KMS-11 (cell line): ENCODE measurements around the gene CISD1.
"Not testable (repeated sequence)": the region's sequence is repeated elsewhere in the genome, so short reads cannot be mapped to it uniquely, and the experiment has no call there.

ENCODE experiments used
- H2AFZ ChIP-seq: fragments of 200-600 bp; sonication (generic); 2 replicates; pipeline ENCODE4 v1.6.1; 2016; ENCODE audit warnings: antibody characterized with exemption, mixed run types, low read depth
- H3K27ac ChIP-seq: fragments of 200-600 bp; sonication (generic); 2 replicates; pipeline ENCODE4 v1.6.1; 2016; ENCODE audit warnings: mild to moderate bottlenecking, mixed run types
- H3K27me3 ChIP-seq: fragments of 200-600 bp; sonication (generic); 2 replicates; pipeline ENCODE4 v1.6.1; 2017; ENCODE audit warnings: mild to moderate bottlenecking, low read depth, mixed run types, moderate library complexity; ENCODE audit not compliant: insufficient read depth
- H3K36me3 ChIP-seq: fragments of 200-600 bp; sonication (generic); 2 replicates; pipeline ENCODE4 v1.6.1; 2017; ENCODE audit warnings: mild to moderate bottlenecking, mixed run types; ENCODE audit not compliant: insufficient read depth
- H3K4me1 ChIP-seq: fragments of 200-600 bp; sonication (generic); 2 replicates; pipeline ENCODE4 v1.6.1; 2016; ENCODE audit warnings: mild to moderate bottlenecking, low read depth, mixed run types; ENCODE audit not compliant: poor library complexity, severe bottlenecking
- H3K4me2 ChIP-seq: fragments of 200-600 bp; sonication (generic); 2 replicates; pipeline ENCODE4 v1.7.0; 2016; ENCODE audit warnings: mild to moderate bottlenecking, mixed run types
- H3K4me3 ChIP-seq: fragments of 200-600 bp; sonication (generic); IDR thresholded peaks from 2 replicates; pipeline ENCODE4 v1.6.1; 2017; ENCODE audit warnings: low read depth, low read length, mixed read lengths; ENCODE audit not compliant: insufficient read depth
- H3K79me2 ChIP-seq: fragments of 200-600 bp; sonication (generic); 2 replicates; pipeline ENCODE4 v1.6.1; 2016; ENCODE audit warnings: low read depth, mixed run types; ENCODE audit not compliant: insufficient read depth
- H3K9ac ChIP-seq: fragments of 200-600 bp; sonication (generic); 2 replicates; pipeline ENCODE4 v1.6.1; 2016; ENCODE audit warnings: mild to moderate bottlenecking, mixed run types
- H4K20me1 ChIP-seq: fragments of 200-600 bp; sonication (generic); 2 replicates; pipeline ENCODE4 v1.6.1; 2016; ENCODE audit warnings: mild to moderate bottlenecking, mixed run types; ENCODE audit not compliant: insufficient read depth
- TF ChIP-seq, protein P1 (sequence below): fragments of 200-600 bp; sonication (generic); conservative IDR thresholded peaks from 2 replicates; pipeline ENCODE4 v1.6.1; 2017; ENCODE audit warnings: low read depth, mild to moderate bottlenecking, antibody characterized with exemption, low read length, moderate library complexity, mixed read lengths

CISD1 gene

DNA sequence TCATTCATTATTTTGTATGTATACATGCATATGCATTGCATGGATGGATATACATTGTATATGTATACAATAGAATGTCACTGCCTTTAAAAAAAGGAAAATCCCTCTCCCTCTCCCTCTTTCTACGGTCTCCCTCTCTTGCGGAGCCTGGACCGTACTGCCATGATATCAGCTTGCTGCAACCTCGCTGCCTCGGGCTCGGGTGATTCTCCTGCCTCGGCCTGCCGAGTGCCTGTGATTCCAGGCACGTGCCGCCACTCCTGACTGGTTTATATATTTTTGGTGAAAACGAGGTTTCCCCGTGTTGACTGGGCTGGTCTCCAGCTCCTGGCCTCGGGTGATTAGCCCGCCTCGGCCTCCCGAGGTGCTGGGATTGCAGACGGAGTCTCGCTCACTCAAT lies 25.7 kb upstream of the CISD1 start:
- Histone ChIP-seq H3K4me1 (peaks cover 6% of the 10 kb centered on the region), H2AFZ (no peak overlapping the region), H3K4me2 (no peak overlapping the region), H3K27me3 (no peaks in the 10 kb centered on the region), H3K36me3 (no peaks in the 10 kb centered on the region), H4K20me1 (no peaks in the 10 kb centered on the region), H3K79me2 (no peaks in the 10 kb centered on the region; the same call in 1 of the 2 replicates), H3K27ac (no peak overlapping the region), H3K9ac (no peak overlapping the region), H3K4me3 (no peak overlapping the region)
- TF ChIP-seq, protein P1, sequence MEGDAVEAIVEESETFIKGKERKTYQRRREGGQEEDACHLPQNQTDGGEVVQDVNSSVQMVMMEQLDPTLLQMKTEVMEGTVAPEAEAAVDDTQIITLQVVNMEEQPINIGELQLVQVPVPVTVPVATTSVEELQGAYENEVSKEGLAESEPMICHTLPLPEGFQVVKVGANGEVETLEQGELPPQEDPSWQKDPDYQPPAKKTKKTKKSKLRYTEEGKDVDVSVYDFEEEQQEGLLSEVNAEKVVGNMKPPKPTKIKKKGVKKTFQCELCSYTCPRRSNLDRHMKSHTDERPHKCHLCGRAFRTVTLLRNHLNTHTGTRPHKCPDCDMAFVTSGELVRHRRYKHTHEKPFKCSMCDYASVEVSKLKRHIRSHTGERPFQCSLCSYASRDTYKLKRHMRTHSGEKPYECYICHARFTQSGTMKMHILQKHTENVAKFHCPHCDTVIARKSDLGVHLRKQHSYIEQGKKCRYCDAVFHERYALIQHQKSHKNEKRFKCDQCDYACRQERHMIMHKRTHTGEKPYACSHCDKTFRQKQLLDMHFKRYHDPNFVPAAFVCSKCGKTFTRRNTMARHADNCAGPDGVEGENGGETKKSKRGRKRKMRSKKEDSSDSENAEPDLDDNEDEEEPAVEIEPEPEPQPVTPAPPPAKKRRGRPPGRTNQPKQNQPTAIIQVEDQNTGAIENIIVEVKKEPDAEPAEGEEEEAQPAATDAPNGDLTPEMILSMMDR: no peak

DNA sequence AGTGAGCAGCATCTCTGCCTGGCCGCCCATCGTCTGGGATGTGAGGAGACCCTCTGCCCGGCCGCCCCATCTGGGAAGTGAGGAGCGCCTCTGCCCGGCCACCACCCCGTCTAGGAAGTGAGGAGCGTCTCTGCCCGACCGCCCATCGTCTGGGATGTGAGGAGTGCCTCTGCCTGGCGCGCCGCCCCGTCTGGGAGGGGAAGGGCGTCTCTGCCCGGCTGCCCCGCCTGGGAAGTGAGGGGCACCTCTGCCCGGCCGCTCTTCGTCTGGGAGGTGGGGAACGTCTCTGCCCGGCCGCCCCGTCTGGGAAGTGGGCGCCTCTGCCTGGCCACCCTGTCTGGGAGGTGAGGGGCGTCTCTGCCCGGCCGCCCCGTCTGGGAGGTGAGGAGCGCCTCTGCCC lies 25.2 kb upstream of the CISD1 start:
- H3K9ac ChIP-seq, H3K27ac ChIP-seq, H3K79me2 ChIP-seq, H3K4me2 ChIP-seq, H3K36me3 ChIP-seq, H3K4me1 ChIP-seq, H2AFZ ChIP-seq, H3K27me3 ChIP-seq, H4K20me1 ChIP-seq, H3K4me3 ChIP-seq: not testable (repeated sequence)

DNA sequence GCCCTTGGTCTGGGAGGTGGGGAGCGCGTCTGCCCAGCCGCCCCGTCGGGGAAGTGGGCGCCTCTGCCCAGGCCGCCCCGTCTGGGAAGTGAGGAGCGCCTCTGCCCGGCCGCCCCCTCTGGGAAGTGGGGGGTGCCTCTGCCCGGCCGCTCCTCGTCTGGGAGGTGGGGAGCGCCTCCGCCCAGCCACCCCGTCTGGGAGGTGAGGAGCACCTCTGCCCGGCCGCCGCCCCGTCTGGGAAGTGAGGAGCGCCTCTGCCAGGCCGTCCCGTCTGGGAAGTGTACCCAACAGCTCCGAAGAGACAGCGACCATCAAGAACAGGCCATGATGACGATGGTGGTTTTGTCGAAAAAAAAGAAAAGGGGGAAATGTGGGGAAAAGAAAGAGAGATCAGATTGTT lies 24.7 kb upstream of the CISD1 start:
- not testable (repeated sequence) for H2AFZ ChIP-seq, H3K27me3 ChIP-seq, H3K9ac ChIP-seq, H3K4me1 ChIP-seq, H3K4me3 ChIP-seq, H3K27ac ChIP-seq, H3K36me3 ChIP-seq, H4K20me1 ChIP-seq, H3K79me2 ChIP-seq, H3K4me2 ChIP-seq

DNA sequence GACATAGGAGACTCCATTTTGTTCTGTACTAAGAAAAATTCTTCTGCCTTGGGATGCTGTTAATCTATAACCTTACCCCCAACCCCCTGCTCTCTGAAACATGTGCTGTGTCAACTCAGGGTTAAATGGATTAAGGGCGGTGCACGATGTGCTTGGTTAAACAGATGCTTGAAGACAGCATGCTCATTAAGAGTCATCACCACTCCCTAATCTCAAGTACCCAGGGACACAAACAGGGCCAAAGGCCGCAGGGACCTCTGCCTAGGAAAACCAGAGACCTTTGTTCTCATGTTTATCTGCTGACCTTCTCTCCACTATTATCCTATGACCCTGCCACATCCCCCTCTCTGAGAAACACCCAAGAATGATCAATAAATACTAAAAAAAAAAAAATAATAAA lies 24.3 kb upstream of the CISD1 start:
- H4K20me1 ChIP-seq, H3K9ac ChIP-seq, H3K79me2 ChIP-seq, H3K4me1 ChIP-seq, H3K4me2 ChIP-seq, H2AFZ ChIP-seq, H3K36me3 ChIP-seq, H3K27ac ChIP-seq, H3K4me3 ChIP-seq, H3K27me3 ChIP-seq: not testable (repeated sequence)

DNA sequence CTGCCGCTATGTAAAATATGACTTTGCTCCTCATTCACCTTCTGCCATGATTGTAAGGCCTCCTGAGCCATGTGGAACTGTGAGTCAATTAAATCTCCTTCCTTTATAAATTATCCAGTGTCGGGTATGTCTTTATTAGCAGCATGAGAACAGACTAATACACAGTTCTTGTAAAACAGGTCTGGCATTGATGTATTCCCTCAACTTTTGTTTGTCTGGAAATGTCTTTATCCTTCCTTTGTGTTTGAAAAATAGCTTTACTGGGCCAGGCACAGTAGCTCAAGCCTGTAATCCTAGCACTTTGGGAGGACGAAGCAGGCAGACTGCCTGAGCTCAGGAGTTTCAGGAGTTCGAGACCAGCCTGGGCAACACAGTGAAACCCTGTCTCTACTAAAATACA lies 15.8 kb upstream of the CISD1 start:
- no peak overlapping the region for H3K4me3 ChIP-seq
- no peaks in the 10 kb centered on the region for H3K79me2 ChIP-seq
- no peak overlapping the region for H3K27ac ChIP-seq
- no peaks in the 10 kb centered on the region for H3K27me3 ChIP-seq
- H3K4me1 ChIP-seq: peaks cover 11% of the 10 kb centered on the region
- no peaks in the 10 kb centered on the region for H4K20me1 ChIP-seq
- no peak overlapping the region for H3K4me2 ChIP-seq
- no peak overlapping the region for H2AFZ ChIP-seq
- H3K36me3 ChIP-seq: no peaks in the 10 kb centered on the region
- no peak overlapping the region for H3K9ac ChIP-seq
- TF ChIP-seq, protein P1: no peak

DNA sequence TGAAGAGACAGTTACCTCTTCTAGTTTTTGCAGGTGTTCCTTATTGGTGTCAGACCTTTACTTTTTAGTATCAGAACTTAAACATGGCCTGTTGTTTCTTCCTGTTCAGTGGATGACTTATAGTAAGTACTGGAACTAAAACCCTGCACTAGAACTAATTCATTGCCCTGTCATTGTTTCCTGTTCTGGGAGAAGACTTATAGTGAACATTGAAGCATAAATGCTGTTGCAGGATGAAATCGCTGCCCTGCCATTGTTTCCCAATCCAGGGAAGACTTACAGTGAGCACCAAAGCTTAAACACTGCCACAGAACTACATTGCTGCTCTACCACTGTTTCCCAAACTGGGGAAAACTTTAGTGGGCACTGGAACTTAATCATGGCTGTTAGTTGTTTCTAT lies 14.3 kb upstream of the CISD1 start:
- Histone ChIP-seq H4K20me1 (no peaks in the 10 kb centered on the region), H3K36me3 (no peaks in the 10 kb centered on the region), H2AFZ (no peak overlapping the region), H3K4me2 (no peak overlapping the region), H3K79me2 (no peaks in the 10 kb centered on the region), H3K9ac (no peak overlapping the region), H3K27me3 (no peaks in the 10 kb centered on the region), H3K4me1 (peaks cover 11% of the 10 kb centered on the region), H3K4me3 (no peak overlapping the region), H3K27ac (no peak overlapping the region)
- TF ChIP-seq, protein P1: no peak

DNA sequence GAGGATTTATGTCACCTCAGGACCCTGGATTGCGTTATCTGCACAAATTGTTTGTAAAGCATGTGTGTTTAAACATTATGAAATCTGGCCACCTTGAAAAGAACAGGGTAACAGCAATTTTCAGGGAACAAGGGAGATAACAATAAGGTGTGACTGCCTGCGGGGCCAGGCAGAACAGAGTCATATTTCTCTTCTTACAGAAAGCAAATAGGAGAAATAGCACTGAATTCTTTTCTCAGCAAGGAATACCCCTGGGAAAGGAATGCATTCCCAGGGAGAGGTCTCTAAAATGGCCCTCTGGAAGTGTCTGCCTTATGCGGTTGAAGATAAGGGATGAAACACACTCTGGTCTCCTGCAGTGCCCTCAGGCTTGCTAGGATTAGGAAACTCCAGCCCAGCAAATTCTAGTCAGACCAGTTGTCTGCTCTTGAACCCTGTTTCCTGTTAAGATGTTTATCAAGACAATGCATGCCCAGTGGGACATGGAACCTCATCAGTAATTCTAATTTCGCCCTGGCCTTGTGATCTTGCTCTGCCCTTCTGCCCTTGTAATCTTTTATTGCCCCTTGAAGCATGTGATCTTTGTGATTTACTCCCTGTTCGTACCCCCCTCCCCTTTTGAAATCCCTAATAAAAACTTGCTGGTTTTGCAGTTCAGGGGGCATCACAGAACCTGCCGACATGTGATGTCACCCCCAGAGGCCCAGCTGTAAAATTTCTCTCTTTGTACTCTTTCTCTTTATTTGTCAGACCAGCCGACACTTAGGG lies 12.8 kb upstream of the CISD1 start:
- not testable (repeated sequence) for H3K4me3 ChIP-seq, H3K27me3 ChIP-seq, H3K79me2 ChIP-seq, H3K4me2 ChIP-seq, H3K36me3 ChIP-seq, H2AFZ ChIP-seq, H3K27ac ChIP-seq, H4K20me1 ChIP-seq, H3K9ac ChIP-seq
- H3K4me1 ChIP-seq: peaks cover 11% of the 10 kb centered on the region
